Trophoblast cell (in vitro differentiated cells and primary cell): ENCODE results near the gene TUBA4A.
A peak's percentile ranks its signal among the peaks of the same experiment; 100 is the strongest.

Experiments used
- DNase-seq, 2 donors: peaks; one replicate each; pipeline ENCODE4 v3.0.0-alpha.2; 2016
- H2AFZ ChIP-seq: 2 replicates; pipeline ENCODE4 v1.6.1; 2013; ENCODE audit warnings: low read length, moderate library complexity, mild to moderate bottlenecking; ENCODE audit not compliant: insufficient read depth, poor library complexity
- H2AK5ac ChIP-seq: 2 replicates; pipeline ENCODE4 v1.6.1; 2013; ENCODE audit warnings: mild to moderate bottlenecking, low read length
- H2BK120ac ChIP-seq: 2 replicates; pipeline ENCODE4 v1.6.1; 2013; ENCODE audit warnings: low read length, mild to moderate bottlenecking, moderate library complexity; ENCODE audit not compliant: insufficient read depth, poor library complexity
- H2BK12ac ChIP-seq: 2 replicates; pipeline ENCODE4 v1.6.1; 2013; ENCODE audit warnings: mild to moderate bottlenecking, low read length, moderate library complexity
- H2BK5ac ChIP-seq: 2 replicates; pipeline ENCODE4 v1.6.1; 2013; ENCODE audit warnings: low read length, low read depth, moderate library complexity, mild to moderate bottlenecking; ENCODE audit not compliant: poor library complexity
- H3K14ac ChIP-seq: 2 replicates; pipeline ENCODE4 v1.6.1; 2013; ENCODE audit warnings: mild to moderate bottlenecking, low read length
- H3K18ac ChIP-seq: 2 replicates; pipeline ENCODE4 v1.6.1; 2013; ENCODE audit warnings: mild to moderate bottlenecking, low read length
- H3K23ac ChIP-seq: 2 replicates; pipeline ENCODE4 v1.6.1; 2013; ENCODE audit warnings: low read length
- H3K27ac ChIP-seq: 2 replicates; pipeline ENCODE4 v1.5.1; 2013; ENCODE audit warnings: low read depth, mild to moderate bottlenecking, inconsistent platforms, low read length, moderate library complexity
- H3K27me3 ChIP-seq: 2 replicates; pipeline ENCODE4 v1.6.1; 2013; ENCODE audit warnings: inconsistent platforms, mild to moderate bottlenecking, low read length, moderate library complexity; ENCODE audit not compliant: insufficient read depth
- H3K36me3 ChIP-seq, 2 experiments: 1 replicate in 1 of 2; 2 replicates in 1 of 2; pipeline ENCODE4 v1.6.1; 2013; ENCODE audit warnings: low read length in 2 of 2, mild to moderate bottlenecking in 2 of 2, moderate library complexity in 1 of 2; ENCODE audit not compliant: insufficient read depth in 2 of 2, control insufficient read depth in 1 of 2
- H3K4ac ChIP-seq: 2 replicates; pipeline ENCODE4 v1.6.1; 2013; ENCODE audit warnings: low read depth, mild to moderate bottlenecking, low read length, moderate library complexity
- H3K4me1 ChIP-seq, 2 experiments: 1 replicate in 1 of 2; 2 replicates in 1 of 2; pipeline ENCODE4 v1.6.1; 2013; ENCODE audit warnings: low read length in 2 of 2, mild to moderate bottlenecking in 2 of 2, moderate library complexity in 1 of 2; ENCODE audit not compliant: insufficient read depth in 2 of 2, control insufficient read depth in 1 of 2
- H3K4me2 ChIP-seq: 2 replicates; pipeline ENCODE4 v1.6.1; 2013; ENCODE audit warnings: inconsistent platforms, mild to moderate bottlenecking, low read length, moderate library complexity
- H3K4me3 ChIP-seq: 2 replicates; pipeline ENCODE4 v1.5.1; 2013; ENCODE audit warnings: mild to moderate bottlenecking, low read depth, low read length, inconsistent platforms
- H3K79me1 ChIP-seq: one replicate; pipeline ENCODE4 v1.6.1; 2013; ENCODE audit warnings: low read length
- H3K79me2 ChIP-seq: 2 replicates; pipeline ENCODE4 v1.6.1; 2013; ENCODE audit warnings: low read length, mild to moderate bottlenecking; ENCODE audit not compliant: control insufficient read depth, insufficient read depth, poor library complexity
- H3K9ac ChIP-seq: 2 replicates; pipeline ENCODE4 v1.6.1; 2013; ENCODE audit warnings: mild to moderate bottlenecking, low read length
- H3K9me3 ChIP-seq: 2 replicates; pipeline ENCODE4 v1.6.1; 2013; ENCODE audit warnings: low read depth, mild to moderate bottlenecking, control low read depth, inconsistent platforms, low read length; ENCODE audit not compliant: insufficient read depth
- H4K12ac ChIP-seq: 2 replicates; pipeline ENCODE4 v1.6.1; 2013; ENCODE audit warnings: low read depth, mild to moderate bottlenecking, low read length, moderate library complexity
- H4K8ac ChIP-seq: 2 replicates; pipeline ENCODE4 v1.6.1; 2013; ENCODE audit warnings: low read depth, mild to moderate bottlenecking, low read length, moderate library complexity
- H4K91ac ChIP-seq: one replicate; pipeline ENCODE4 v1.6.1; 2013; ENCODE audit warnings: low read depth, mild to moderate bottlenecking, low read length, moderate library complexity
- WGBS: extraction: QIAGEN DNeasy Blood & Tissue Kit; methylation state at CpG from one replicate; pipeline ENCODE4 v1.1.7; 2013; ENCODE audit warnings: missing lambda C conversion rate; ENCODE audit not compliant: insufficient read length, insufficient coverage; ENCODE audit errors: extremely low coverage; 5-methylcytosine and 5-hydroxymethylcytosine counted together

The TUBA4A gene

DNA sequence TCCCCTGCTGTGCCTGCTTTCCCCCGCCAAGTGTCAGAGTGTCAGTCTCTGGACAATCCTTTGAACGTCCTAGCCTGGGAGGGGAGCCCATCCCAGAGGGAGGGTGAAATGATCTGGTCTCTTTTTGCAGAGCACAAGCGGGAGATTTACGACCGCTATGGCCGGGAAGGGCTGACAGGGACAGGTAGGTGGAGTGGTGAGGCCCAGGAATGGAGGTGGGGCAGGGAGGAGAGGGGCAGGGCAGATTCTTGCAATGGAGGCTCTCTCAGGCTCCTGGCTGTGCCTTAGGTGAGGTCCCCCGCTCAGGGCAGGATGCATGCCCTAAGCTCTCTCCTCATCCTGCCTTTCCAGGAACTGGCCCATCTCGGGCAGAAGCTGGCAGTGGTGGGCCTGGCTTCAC lies 27.9 kb upstream of the TUBA4A start:
- no peak overlapping the region for H2AFZ ChIP-seq
- H3K4me2 ChIP-seq: no peak overlapping the region

DNA sequence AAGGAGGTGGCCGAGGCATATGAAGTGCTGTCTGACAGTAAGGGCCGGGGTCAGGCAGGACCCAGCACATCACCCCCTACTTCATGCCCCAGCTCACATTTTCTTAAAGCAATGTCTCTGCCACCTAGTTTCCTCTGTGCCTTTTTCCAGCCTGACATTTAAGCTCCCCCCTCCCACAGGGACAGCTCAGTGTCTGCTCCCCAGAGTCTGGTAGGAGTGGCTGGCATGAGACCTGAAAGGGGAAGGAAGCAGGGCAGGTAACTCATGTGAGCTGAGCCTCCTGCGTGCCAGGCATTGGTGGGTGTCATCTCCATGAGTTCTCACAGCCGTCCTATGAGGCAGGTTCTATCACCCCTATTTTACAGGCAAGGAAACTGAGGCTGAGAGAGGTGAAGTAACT lies 26.9 kb upstream of the TUBA4A start:
- no CpG with 5 or more reads among the region's 4 CpGs for WGBS
- Histone ChIP-seq H3K79me1 (peaks cover 18% of the 10 kb centered on the region), H3K79me2 (peaks cover 5% of the 10 kb centered on the region), H3K9me3 (no peaks in the 10 kb centered on the region), H3K27ac (no peak overlapping the region), H4K91ac (no peak overlapping the region), H4K8ac (no peak overlapping the region), H3K9ac (no peak overlapping the region), H2BK120ac (no peak overlapping the region), H2AFZ (no peak overlapping the region), H3K4ac (no peak overlapping the region), H3K4me1 (peaks cover 13 to 18% of the 10 kb centered on the region in 2 experiments), H3K27me3 (no peaks in the 10 kb centered on the region), H3K23ac (no peak overlapping the region), H3K4me2 (no peak overlapping the region), H3K4me3 (no peak overlapping the region), H4K12ac (no peak overlapping the region), H2BK12ac (no peak overlapping the region), H2AK5ac (peak overlapping the region; percentile 7), H3K18ac (no peak overlapping the region), H2BK5ac (no peak overlapping the region), H3K36me3 (peaks cover 38 to 44% of the 10 kb centered on the region in 2 experiments), H3K14ac (no peak overlapping the region)
- DNase-seq: no peak

More for the DNA sequence above, 27.9 kb upstream of the TUBA4A start:
- no peak for DNase-seq
- Histone ChIP-seq H2BK120ac (no peak overlapping the region), H3K4me1 (peaks cover 17 to 23% of the 10 kb centered on the region in 2 experiments), H3K79me1 (peaks cover 21% of the 10 kb centered on the region), H2AK5ac (no peak overlapping the region), H3K18ac (no peak overlapping the region), H3K36me3 (peaks cover 40 to 49% of the 10 kb centered on the region in 2 experiments), H4K12ac (no peak overlapping the region), H3K4ac (no peak overlapping the region), H3K9me3 (no peaks in the 10 kb centered on the region), H4K8ac (no peak overlapping the region), H3K9ac (no peak overlapping the region), H3K4me3 (no peak overlapping the region), H3K79me2 (peaks cover 8% of the 10 kb centered on the region), H3K23ac (no peak overlapping the region), H2BK12ac (no peak overlapping the region), H3K14ac (no peak overlapping the region), H3K27me3 (no peaks in the 10 kb centered on the region), H2BK5ac (no peak overlapping the region), H3K27ac (no peak overlapping the region), H4K91ac (no peak overlapping the region)
- no CpG with 5 or more reads among the region's 8 CpGs for WGBS

DNA sequence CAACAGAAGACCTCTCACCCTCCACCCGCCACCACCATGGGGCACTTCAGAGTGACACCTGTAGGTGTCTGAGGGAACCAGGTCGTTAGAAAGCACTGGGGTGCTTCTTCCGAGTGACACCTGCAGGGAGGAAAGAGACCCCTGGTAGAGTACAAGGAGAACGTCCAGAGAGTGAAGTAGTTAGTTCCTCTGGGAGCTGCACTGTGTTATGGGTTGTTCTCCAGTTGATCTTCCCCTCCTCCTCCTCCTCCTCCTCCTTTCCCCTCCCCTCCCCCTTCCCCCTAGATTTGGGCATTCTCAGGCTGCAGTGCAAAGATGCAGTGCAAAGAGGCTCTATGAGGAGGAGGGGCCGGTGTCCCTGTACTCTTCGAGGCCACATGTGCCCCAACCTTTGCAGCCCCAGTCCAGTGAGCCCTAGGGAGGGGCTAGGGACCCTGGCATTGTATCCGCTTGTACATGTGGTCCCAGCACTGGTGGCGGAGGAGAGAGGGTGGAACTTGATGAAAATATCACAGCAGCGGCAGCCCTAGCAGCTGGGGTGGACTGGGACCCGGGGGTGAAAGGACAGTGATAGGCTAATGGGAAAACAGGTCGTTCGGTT lies 26.3 kb upstream of the TUBA4A start:
- Histone ChIP-seq H3K79me2 (peaks cover 5% of the 10 kb centered on the region), H4K91ac (peak overlapping the region; percentile 96), H2BK5ac (peak overlapping the region; percentile 16), H4K12ac (peak overlapping the region; percentile 91), H3K4me1 (peaks cover 13 to 16% of the 10 kb centered on the region in 2 experiments), H2BK12ac (peak overlapping the region; percentile 42), H3K9ac (no peak overlapping the region), H2BK120ac (no peak overlapping the region), H3K36me3 (peaks cover 38% of the 10 kb centered on the region in 2 experiments), H3K4me3 (peak overlapping the region; percentile 72), H3K23ac (no peak overlapping the region), H2AFZ (peak overlapping the region; percentile 58), H4K8ac (peak overlapping the region; percentile 76), H3K4me2 (peak overlapping the region; percentile 58), H3K27ac (no peak overlapping the region), H3K9me3 (no peaks in the 10 kb centered on the region), H3K14ac (peak overlapping the region; percentile 91), H3K4ac (peak overlapping the region; percentile 11), H2AK5ac (peak overlapping the region; percentile 71), H3K27me3 (no peaks in the 10 kb centered on the region), H3K18ac (peak overlapping the region; percentile 91), H3K79me1 (peaks cover 18% of the 10 kb centered on the region)
- WGBS: no CpG with 5 or more reads among the region's 12 CpGs
- no peak for DNase-seq

DNA sequence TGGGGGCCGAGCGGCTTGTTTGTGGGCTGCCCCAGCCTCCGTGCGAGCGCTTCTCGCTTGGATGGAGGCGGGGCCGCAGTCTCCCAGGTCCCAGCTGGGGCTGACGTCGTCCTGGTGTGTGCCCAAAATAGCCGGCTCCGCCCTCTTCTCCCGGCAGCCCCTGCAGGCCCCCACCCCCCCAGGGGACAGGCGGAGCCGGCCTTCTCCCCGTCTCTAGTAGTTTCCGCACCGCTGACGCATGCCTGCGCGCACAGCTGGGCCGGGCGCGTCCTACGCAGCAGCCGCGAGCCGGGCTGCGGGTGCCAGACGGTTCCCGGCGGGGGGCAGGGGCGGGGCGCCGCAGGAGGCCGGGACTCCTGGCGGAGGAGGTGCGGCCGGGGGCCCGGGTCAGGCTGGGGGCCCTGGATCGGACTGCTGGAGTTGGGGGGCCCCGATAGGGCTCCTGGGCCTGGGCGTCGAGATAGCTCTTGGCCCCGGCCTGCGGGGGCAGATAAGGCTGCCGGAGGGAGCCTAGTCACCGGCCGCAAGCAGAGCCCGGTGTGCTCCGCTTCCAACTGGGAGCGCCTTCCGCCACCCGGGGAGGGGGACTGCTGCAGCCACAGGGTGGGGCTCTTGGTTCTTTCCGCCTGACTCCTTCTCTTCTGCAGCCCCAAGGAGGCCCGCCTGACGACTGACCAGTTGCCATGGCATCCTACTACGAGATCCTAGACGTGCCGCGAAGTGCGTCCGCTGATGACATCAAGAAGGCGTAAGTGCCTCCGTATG lies 25.6 kb upstream of the TUBA4A start, which contains the start of gene DNAJB2:
Gene DNAJB2, plus strand, starts transcription at position 216 of the 765 bp plus-strand sequence. Its CDS starts 468 bp downstream, at position 684.
- Histone ChIP-seq H4K12ac (peak within 1 kb of the TSS; percentile 91), H3K18ac (peak within 1 kb of the TSS; percentile 91), H2AK5ac (peak within 1 kb of the TSS; percentile 71), H3K79me1 (peaks cover 20% of the 10 kb centered on the region), H4K91ac (peak within 1 kb of the TSS; percentile 96), H2BK5ac (peak within 1 kb of the TSS; percentile 89), H3K9ac (peak within 1 kb of the TSS; percentile 11), H3K4me3 (peak within 1 kb of the TSS; percentile 72), H3K4me1 (peaks cover 17 to 19% of the 10 kb centered on the region in 2 experiments), H2BK12ac (peak within 1 kb of the TSS; percentile 42), H3K23ac (no peak within 1 kb of the TSS), H3K79me2 (peaks cover 6% of the 10 kb centered on the region), H3K4me2 (peak within 1 kb of the TSS; percentile 58), H2BK120ac (peak within 1 kb of the TSS; percentile 96), H3K14ac (peak within 1 kb of the TSS; percentile 91), H2AFZ (peak within 1 kb of the TSS; percentile 58), H3K36me3 (peaks cover 31% of the 10 kb centered on the region in 2 experiments), H3K4ac (peak within 1 kb of the TSS; percentile 11), H3K9me3 (no peaks in the 10 kb centered on the region), H3K27me3 (no peaks in the 10 kb centered on the region), H4K8ac (peak within 1 kb of the TSS; percentile 76), H3K27ac (peak within 1 kb of the TSS; percentile 92)
- peak; percentile 99 for DNase-seq
- WGBS: no CpG with 5 or more reads among the region's 65 CpGs
